Measurements from ENCODE around the gene OR6K3.
"Not testable (repeated sequence)": the region's sequence is repeated elsewhere in the genome, so short reads cannot be mapped to it uniquely, and the experiment has no call there.

OR6K3 gene

GRCh38 chr1:158720620-158721019 is at the start of gene OR6K3:
Gene OR6K3 (minus strand): TSS chr1:158720720. CDS start chr1:158718115, 2,605 bp downstream.
- no peak for DNase-seq

- no peak for DNase-seq
Measured at GRCh38 chr1:158754420-158754819, 33.9 kb upstream of the OR6K3 start, which contains the start of gene OR6K6. Gene OR6K6 (plus strand): TSS chr1:158754720. CDS start chr1:158754888, 168 bp downstream.

GRCh38 chr1:158752155-158752712 is 31.7 kb upstream of the OR6K3 start:
- no peak for DNase-seq

- DNase-seq, result no peak
Measured at GRCh38 chr1:158735848-158736247, 15.3 kb upstream of the OR6K3 start.

- DNase-seq, result no peak
Measured at GRCh38 chr1:158732524-158732923, 12.0 kb upstream of the OR6K3 start.

GRCh38 chr1:158731707-158732106 is 11.2 kb upstream of the OR6K3 start:
- DNase-seq, result no peak

- no peak for DNase-seq
Measured at GRCh38 chr1:158730453-158730852, 9.9 kb upstream of the OR6K3 start.

- no peak for DNase-seq
Measured at GRCh38 chr1:158728510-158729225, 8.1 kb upstream of the OR6K3 start.

- DNase-seq, result no peak
Measured at GRCh38 chr1:158724442-158724841, 3.9 kb upstream of the OR6K3 start.

GRCh38 chr1:158719664-158720063 is 856 bp downstream of the OR6K3 start:
- no peak for DNase-seq

GRCh38 chr1:158717344-158717743 is 3.2 kb downstream of the OR6K3 start:
- DNase-seq, result no peak

- DNase-seq, result no peak
Measured at GRCh38 chr1:158716335-158716734, 4.2 kb downstream of the OR6K3 start.

GRCh38 chr1:158714754-158715153 is 5.8 kb downstream of the OR6K3 start:
- DNase-seq, result no peak

- DNase-seq, result no peak
Measured at GRCh38 chr1:158711098-158711497, 9.4 kb downstream of the OR6K3 start.

- no peak for DNase-seq
Measured at GRCh38 chr1:158706096-158706495, 14.4 kb downstream of the OR6K3 start.

- DNase-seq, result no peak
Measured at GRCh38 chr1:158700552-158700951, 20.0 kb downstream of the OR6K3 start, which contains the start of gene OR6K2. Gene OR6K2 (minus strand): TSS chr1:158700652. CDS start chr1:158700652, 0 bp downstream.

GRCh38 chr1:158694596-158694995 is 25.9 kb downstream of the OR6K3 start:
- DNase-seq, result no peak

- DNase-seq, result no peak
Measured at GRCh38 chr1:158692356-158692755, 28.2 kb downstream of the OR6K3 start.

GRCh38 chr1:158691907-158692306 is 28.6 kb downstream of the OR6K3 start:
- no peak for DNase-seq

- not testable (repeated sequence) for DNase-seq
Measured at GRCh38 chr1:158691149-158691548, 29.4 kb downstream of the OR6K3 start.

- no peak for DNase-seq
Measured at GRCh38 chr1:158689875-158690274, 30.6 kb downstream of the OR6K3 start.

GRCh38 chr1:158689110-158689509 is 31.4 kb downstream of the OR6K3 start:
- no peak for DNase-seq

- DNase-seq, result not testable (repeated sequence)
Measured at GRCh38 chr1:158688343-158688742, 32.2 kb downstream of the OR6K3 start.

GRCh38 chr1:158687037-158687436 is 33.5 kb downstream of the OR6K3 start:
- DNase-seq, result no peak

Data from NCI-H2227 treated with DMSO at 0.1 percent for 48 hours (cell line).